Suprapubic skin (tissue), 4 donors: Measurements from ENCODE around the gene TRABD2A.

Source experiments
- EP300 ChIP-seq: sonication (generic); formaldehyde crosslinking; IDR thresholded peaks from one replicate; pipeline ENCODE4 v1.6.1; 2017; ENCODE audit warnings: antibody characterized with exemption
- POLR2A ChIP-seq, 2 donors: fragments of 450-650 bp; IDR thresholded peaks; one replicate each; pipeline ENCODE4 v1.6.1; 2017; ENCODE audit warnings: antibody characterized with exemption in 2 of 2, mild to moderate bottlenecking in 2 of 2, moderate library complexity in 2 of 2
- POLR2AphosphoS5 ChIP-seq, 3 donors: sonication (generic); formaldehyde crosslinking; IDR thresholded peaks; one replicate each; pipeline ENCODE4 v1.6.1; 2017; ENCODE audit warnings: antibody characterized with exemption in 3 of 3
- TF ChIP-seq, protein P1 (sequence below), 2 donors: fragments of 200-600 bp in 1 of 2; fragments of 450-650 bp in 1 of 2; sonication (generic) in 1 of 2; IDR thresholded peaks; one replicate each; pipeline ENCODE4 v1.5.1; 2016 to 2019; ENCODE audit warnings: antibody characterized with exemption in 2 of 2, mild to moderate bottlenecking in 1 of 2, moderate library complexity in 1 of 2

DNA sequence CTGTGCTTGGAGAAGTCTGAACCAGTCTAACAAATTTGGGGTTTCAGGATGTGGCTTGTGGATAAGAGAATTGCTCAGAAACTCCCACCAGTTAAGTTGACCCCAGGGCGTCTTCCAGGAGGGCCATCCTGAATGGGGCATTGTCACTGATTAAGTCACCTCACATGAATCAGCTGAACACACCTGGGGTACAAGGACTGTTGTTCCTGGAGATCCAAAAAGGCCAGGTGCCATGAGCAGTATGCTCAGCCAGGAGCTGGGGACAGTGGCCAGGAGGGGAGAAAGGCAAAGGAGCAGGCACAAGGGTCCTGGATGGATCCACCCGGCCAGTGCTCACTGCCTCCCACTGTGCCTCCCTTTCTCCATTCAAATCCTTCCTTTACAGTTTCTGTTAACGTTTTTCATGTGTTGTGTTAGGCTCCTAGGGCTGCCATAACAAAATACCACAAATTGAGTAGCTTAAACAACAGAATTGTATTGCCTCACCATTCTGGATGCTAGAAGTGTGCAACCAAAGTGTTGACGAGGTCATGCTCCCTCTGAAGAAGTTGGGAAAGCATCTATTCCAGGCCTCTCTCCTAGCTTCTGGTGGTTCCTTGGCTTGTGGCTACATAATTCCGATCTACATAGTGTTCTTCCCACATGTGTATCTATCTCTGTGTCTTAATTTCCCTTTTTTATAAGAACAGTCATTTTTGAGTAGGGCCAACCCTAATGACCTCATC, 33.4 kb downstream of the TRABD2A start:
- TF ChIP-seq, protein P1, sequence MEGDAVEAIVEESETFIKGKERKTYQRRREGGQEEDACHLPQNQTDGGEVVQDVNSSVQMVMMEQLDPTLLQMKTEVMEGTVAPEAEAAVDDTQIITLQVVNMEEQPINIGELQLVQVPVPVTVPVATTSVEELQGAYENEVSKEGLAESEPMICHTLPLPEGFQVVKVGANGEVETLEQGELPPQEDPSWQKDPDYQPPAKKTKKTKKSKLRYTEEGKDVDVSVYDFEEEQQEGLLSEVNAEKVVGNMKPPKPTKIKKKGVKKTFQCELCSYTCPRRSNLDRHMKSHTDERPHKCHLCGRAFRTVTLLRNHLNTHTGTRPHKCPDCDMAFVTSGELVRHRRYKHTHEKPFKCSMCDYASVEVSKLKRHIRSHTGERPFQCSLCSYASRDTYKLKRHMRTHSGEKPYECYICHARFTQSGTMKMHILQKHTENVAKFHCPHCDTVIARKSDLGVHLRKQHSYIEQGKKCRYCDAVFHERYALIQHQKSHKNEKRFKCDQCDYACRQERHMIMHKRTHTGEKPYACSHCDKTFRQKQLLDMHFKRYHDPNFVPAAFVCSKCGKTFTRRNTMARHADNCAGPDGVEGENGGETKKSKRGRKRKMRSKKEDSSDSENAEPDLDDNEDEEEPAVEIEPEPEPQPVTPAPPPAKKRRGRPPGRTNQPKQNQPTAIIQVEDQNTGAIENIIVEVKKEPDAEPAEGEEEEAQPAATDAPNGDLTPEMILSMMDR (IDR thresholded peaks at IDR 0.05), result no peak
- TF ChIP-seq POLR2A (IDR thresholded peaks at IDR 0.05) (no peak), POLR2AphosphoS5 (IDR thresholded peaks at IDR 0.05) (no peak), EP300 (no peak)
